DMS53 treated with DMSO at 0.1 percent for 48 hours (cell line): ENCODE results near the gene ASCC1.
"Not testable (repeated sequence)": the region's sequence is repeated elsewhere in the genome, so short reads cannot be mapped to it uniquely, and the experiment has no call there.

Experiments used
- DNase-seq: peaks from one replicate; lab custom pipeline; 2025; ENCODE audit not compliant: unreplicated experiment; lab: John Stamatoyannopoulos, UW

Gene ASCC1

DNA sequence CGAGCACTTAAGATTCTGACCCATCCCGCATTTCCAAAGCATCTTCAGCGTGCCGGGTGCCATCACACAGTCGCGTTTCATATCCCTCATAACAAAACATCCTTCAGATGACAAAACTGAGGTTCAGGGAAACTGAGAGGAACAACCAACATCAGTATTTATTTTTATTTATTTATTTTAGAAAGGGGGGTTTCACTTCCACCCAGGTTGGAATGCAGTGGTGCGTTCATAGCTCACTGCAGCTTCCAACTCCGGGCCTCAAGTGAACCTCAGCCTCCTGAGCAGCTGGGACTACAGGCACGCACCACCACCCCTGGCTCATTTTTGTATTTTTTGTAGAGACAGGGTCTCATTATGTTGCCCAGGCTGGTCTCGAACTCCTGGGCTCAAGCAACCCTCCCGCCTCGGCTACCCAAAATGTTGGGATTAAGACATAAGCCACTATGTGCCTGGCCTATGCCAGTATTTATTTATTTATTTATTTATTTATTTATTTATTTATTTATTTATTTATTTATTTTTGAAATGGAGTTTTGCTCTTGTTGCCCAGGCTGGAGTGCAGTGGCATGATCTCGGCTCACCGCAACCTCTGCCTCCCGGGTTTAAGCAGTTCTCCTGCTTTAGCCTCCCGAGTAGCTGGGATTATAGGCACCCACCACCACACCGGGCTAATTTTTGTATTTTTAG lies 33.2 kb upstream of the ASCC1 start:
- not testable (repeated sequence) for DNase-seq

DNA sequence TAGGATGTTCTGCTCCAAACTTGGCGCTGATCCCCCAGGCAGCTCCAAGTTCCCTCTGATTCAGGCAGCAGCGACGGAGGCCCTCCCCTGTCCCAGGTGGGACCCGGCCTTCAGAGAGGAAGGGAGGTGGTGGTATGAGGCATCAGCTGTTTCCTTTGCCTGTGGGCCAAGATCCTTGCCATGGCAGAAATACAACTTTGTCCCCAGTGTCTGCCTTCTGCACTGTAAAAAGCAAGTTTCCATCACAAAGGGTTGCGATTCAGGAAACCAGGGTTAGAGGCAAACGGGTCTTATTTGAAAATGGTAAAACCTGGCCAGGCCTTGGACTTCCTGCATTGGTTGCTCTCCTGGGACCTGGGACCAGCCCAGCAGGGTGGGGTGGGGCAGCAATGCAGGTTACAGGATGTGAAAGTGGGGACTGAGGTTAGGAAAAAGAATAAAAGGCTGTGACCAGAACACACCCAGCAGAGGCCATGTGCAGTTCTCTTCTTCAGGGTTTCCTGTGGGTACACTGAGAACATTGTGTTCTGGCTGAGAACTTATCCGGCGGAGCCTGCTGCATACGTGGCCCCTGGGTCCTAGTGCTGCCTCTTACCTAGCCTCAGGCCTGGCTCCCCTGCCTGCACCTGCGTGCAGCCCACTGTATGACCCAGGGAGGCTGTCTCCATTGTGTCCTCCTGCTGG lies 32.5 kb upstream of the ASCC1 start:
- no peak for DNase-seq

DNA sequence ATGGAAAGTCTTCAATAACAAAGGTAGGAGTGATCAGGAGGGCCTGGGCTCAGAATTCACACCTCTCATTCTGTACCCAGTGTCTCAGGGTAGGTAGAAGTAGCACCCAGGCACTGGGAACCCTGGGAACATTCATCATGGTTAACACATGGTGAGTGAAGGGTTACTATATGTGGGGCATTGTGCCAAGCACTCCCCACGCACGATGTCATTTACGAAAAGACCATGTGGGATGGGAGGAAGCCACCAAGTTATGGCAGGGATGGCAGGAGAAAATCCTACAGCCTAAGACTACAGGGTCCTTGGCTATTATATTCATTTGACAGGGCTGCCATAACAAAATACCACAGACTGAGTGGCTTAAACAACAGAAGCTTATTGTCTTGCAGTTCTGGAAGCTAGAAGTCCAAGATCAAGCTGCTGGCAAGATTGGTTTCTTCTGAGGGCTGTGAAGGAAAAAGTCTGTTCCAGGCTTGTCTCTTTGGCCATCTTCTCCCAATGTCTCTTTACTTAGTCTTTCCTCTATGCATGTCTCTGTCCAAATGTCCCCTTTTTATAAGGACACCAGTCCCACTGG lies 30.0 kb upstream of the ASCC1 start:
- no peak for DNase-seq

DNA sequence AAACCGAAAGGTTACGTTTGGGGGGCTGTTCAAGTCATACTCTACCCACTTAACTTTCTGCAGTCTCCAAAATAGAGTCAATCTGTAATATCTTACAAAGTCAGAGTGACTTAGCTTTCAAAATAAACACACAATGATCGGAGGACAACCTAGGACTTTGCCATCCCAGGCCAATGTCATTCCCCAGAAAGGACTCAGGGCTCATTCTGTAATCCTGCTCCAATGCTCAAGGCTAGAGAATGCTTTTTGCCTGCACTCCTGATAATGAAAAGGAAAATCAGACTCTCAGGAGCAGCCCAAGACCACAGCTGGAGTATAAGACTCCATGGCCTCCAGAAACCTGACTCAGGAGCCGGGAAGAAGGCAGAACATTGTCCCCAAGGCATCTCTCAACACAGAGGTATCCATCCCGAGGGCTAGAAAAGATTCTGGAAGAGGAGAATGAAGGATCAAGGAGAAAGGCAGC lies 28.5 kb upstream of the ASCC1 start:
- no peak for DNase-seq

DNA sequence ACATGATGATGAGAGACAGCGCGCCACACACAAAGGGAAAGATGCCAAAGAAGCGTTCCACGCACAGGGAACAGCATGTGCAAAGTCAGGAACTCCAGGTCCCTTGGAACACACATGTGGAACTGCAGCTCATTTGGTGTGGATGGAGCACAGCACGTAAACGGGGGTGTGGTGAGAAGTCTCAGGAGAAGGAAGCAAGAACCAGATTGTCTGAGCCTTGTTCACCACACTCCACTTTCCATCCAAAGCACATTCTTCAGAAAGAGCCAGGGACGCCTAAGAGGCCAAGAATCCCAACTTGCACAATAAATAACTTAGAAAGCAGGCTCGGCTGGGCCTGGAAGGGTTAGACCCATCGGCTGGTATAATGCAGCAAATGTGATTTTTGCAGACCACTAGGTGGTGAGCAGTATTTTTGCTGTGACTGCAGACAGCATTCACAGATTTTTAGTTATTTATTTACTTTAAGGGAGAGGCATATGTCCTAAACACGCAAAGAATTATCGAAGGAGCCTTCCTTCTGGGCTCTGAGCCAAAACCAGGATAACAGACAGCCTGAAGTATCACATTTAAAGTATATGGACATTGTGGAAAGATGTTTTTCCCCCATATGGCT lies 27.9 kb upstream of the ASCC1 start:
- no peak for DNase-seq

DNA sequence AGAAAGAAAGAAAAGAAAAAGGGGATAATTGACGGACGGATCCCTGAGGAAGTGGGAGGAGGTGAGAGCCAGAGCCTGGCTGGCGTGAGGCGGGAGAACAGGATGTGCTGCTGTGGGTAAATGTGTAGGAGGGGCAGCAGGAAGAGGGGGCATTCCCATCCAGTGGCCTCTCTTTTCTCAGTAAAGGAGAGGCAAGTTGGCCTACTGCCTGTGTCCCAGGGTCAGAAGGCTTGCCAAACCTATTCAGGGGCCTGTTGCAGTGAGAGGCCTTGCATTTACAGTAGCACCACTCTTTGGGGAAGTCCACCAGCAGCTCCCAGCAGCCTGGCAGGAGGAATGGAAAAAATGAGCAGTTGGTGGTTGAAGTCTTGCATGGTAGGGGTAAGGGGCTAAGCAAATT lies 26.6 kb upstream of the ASCC1 start:
- no peak for DNase-seq

DNA sequence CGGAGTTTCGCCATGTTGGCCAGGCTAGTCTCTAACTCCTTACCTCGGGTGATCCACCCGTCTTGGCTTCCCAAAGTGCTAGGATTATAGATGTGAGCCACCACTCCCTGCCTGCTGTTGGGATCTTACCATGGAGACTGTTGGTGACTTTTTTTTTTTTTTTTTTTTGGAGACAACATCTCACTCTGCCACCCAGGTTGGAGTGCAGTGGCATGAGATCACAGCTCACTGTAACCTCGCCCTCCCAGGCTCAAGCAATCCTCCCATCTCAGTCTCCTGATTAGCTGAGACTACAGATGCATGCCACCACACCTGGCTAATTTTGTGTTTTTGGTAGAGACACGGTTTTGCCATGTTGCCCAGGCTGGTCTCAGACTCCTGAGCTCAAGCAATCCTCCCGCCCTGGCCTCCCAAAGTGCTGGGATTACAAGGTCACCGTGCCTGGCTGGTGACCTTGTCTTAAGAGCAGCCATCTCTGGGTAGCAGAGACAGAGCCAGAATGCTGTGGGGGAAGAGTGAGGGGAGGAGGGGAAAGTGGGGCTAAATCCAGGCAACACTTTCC lies 25.7 kb upstream of the ASCC1 start:
- no peak for DNase-seq

DNA sequence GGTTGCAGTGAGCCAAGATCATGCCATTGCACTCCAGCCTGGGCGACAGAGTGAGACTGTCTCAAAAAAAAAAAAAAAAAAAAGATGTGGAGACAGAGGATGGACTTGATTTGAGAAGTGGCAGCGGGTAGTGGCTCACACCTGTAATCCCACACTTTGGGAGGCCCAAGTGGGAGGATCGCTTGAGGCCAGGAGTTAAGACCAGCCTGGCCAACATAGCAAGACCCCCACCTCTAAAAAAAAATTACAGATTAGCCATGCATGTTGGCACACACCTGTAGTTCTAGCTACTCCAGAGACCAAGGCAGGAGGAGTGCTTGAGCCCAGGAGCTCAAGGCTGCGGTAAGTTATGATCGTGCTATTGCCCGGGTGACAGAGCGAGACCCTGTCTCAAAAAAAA lies 24.3 kb upstream of the ASCC1 start:
- no peak for DNase-seq

DNA sequence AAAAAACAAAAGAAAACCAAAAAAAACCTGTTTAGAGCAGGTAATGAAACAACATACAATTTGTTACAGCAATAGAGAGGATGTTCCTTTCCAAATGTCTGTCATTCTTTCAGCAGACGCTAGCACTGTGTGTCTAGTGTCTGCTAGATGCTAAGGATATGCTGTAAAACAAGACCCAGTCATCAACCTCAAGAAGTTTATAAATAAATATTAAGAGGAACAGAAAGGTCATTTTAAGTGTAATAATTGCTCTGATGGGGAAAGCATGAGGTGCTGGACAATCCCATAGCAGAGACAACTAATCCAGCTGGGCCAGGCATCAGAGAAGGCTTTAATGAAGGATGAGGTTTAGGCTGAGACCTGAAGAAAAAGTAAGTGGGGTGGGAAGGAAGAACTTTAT lies 23.3 kb upstream of the ASCC1 start:
- DNase-seq, result no peak

DNA sequence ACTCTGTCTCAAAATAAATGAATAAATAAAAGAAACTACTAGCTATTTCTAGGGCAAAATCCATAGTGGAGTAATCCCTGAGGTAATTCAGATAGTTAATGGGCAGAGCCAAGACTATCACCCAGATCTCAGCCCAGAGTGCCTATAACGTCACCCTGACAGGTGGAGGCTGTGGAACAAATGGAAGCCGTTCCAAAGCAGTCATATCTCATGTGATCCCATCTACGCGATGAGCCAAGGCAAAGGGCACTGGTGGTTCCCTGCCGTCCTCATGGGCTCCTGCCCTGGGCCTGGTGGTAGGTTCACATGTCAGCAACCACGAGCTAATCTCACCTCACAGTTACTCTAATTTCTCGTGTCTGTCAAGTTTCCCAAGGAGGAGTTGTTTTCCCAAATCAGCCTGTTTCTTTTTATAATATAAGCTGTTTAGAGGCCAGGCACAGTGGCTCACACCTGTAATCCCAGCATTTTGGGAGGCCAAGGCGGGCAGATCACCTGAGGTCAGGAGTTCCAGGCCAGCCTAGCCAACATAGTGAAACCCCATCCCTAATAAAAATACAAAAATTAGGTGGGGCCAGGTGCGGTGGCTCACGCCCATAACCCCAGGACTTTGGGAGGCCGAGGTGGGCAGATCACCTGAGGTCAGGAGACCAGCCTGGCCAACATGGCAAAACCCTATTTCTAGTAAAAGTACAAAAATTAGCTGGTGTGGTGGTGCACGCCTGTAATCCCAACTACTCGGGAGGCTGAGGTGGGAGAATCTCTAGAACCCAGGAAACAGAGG lies 22.5 kb upstream of the ASCC1 start:
- no peak for DNase-seq

DNA sequence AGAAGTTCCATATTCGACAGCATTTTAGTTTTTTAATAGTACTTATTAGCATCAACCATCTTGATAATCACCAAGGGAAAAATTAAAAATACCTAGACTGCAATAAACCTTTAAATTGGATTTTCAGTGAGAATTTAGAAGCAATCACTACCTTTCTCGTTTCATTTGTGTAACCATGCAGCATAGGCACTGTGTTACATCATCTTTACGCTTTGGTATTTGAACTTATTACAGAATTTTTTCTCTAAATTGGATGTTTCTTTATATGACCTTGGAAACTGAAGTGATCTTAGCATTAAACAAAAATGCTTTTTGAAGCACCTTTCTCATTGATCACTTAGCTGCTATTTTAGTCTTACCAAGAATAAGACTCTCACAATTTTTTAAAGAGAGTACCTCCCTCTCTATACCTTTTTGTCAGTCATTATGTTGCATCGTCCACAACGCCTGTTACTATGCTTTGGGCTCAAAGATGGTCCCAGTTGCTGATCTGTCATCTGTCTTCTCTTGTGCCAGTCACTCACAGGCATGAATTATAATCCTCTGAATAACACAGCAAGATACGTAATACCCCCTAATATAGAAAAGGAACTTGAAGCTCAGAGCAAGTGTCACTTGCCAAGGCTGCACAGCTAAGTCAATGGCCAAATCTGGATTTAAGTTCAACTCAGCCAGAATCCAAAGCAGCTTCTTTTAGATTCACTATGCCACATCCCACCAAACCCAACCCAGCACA lies 19.6 kb upstream of the ASCC1 start:
- DNase-seq, result no peak

DNA sequence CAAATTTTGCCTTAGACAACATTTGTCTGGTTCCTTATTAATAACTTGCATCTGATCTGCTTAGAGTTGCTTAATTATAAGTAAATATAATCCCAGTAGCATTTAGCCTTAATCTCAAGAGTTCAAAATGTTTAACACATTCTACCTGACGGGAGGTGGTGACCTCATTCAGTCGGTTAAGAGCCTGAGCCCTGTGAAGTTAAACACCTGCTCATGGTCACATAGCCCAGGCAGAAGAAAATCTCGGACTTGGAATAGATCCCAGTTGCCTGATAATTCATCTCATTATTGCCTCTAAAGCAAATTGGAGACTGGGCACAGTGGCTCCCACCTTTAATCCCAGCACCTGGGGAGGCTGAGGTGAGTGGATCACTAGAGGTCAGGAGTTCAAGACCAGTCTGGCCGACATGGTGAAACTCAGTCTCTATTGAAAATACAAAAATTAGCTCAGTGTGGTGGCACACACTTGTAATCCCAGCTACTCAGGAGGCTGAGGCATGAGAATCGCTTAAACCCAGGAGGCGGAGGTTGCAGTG lies 18.6 kb upstream of the ASCC1 start:
- DNase-seq, result no peak

DNA sequence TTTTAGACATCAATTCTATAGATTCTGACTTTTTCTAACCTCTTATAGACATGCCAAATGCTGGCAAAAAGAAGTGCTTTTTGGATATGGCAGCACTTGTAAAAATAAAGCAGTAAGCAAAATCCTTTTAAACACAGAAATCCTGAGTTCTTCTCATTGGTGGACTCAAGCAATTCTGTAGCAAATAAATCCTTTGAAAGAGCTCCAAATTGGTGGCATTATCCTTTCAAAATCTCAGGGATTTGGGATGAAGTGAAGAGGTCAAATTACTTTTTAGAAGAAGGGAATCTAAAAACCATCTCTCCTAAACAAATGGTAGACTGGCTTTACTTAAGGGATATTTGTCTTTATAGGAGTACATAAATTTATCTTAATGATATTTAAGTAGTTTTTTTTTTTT lies 17.5 kb upstream of the ASCC1 start:
- DNase-seq, result no peak

DNA sequence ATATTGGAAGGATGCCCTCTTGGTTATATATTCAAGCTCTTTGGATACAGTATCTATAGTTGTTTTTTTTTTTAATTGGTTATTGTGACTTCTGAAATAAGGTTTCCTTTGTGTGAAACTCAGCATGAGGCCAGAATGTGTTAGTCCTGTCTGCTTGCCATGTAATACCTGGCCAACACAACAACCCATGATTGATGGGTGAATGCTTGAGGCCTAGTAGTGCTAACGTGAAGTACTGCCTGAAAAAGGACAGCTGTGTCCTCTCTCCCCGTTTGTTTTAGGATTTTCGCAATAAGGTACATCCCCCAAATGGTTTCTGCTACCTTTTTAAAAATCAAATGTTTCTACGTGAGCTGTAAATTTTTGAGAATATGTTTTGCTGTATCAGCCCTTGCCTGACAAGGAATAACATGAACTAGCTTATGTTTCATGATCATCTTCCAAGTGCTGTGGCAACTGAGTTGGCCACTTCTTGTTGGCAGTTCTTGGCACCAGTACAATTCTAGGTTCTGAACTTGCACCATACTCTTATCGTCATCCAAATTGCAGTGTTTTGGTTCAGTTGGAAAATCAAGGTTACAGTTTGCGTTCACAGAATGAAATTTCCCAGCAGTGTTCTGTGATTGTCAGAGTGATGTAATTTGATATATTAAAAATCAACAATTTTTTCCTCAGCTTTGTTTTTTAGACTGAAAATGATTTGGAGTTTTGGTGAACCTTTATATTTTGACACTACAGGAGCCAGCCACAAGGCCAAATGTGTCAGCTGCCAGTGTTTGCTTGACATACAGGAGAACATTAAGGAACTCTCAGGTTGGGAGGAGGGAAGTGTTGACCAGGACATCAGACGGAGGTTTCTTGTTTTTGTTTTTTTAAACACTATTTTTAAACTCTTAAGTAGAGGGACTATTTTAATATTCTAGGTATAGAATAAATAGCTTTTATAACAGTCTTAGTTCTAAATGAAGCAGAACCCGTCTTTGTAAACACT lies 13.5 kb upstream of the ASCC1 start:
- DNase-seq, result no peak

DNA sequence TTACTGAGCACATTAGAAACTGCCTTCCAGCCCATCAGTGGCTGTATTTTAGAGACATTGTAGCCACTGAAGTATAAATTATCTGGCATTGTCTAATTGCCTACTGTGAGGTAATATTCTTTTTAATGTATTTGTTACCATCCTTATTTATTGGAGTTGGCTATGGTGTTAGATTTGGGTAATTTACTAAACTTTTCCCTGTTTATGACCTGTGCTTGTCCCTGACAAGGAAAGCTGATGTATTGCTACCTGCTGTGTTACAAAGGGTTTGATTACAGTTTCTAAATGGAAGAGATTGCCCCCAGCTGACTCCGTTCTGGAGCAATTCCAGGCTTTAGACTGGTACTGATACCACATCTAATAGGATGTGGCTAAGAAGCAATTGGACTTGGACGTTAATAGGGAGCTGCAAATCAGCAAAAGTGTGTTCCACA lies 12.3 kb upstream of the ASCC1 start:
- DNase-seq, result no peak

DNA sequence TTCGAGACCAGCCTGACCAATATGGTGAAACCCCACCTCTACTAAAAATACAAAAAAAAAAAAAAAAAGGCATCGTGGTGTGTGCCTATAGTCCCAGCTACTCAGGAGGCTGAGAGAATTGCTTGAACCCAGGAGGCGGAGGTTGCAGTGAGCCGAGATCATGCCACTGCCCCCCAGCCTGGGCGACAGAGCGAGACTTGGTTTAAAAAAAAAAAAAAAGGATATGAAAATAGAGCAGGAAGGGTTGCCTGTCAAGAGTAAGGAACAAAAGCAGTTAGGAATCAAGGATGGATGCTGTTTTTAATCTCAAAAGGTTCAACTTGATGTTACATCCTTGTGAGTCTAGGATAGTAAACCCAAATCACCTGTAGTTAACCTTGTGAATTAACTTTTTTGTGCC lies 11.8 kb upstream of the ASCC1 start:
- no peak for DNase-seq

DNA sequence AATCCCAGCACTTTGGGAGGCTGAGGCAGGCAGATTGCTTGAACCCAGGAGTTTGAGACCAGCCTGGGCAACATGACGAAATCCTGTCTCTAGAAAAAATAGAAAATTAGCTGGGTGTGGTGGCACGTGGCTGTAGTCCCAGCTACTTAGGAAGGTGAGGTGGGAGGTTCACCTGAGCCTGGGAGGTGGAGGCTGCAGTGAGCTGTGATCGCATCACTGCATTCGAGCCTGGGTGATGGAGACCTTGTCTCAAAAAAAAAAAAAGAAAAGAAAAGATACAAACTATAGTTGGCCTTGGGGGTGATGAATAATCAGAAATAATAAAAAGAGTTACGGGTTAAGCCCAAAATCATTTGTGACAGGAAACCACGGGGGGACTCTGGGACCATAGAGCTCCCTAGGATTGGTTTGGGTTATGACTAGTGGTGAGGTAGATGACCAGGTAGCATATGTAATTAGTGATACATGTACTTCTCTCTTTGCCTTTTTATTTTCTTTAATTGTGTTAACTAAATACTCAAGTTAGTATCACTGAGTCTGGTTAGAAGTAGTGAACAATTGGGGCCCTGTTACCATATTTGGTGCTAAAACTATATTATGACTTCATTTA lies 10.4 kb upstream of the ASCC1 start:
- no peak for DNase-seq

DNA sequence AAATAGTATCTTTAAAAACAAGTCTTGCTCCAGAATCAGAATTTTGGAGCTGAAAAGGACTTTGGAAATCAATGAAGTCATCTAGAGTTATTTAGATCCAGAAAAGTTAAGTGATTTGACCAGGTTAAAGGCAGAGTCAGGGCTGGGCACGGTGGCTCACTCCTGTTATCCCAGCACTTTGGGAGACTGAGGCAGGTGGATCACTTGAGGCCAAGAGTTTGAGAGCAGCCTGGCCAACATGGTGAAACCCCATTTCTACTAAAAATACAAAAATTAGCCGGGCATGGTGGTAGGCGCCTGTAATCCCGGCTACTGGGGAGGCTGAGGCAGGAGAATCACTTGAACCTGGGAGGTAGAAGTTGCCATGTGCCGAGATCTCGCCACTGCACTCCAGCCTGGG lies 8.1 kb upstream of the ASCC1 start:
- DNase-seq, result not testable (repeated sequence)
